ENCODE data around the gene CCDC83.

The CCDC83 gene

GRCh38 chr11:85810871-85811611 lies 44.1 kb upstream of the CCDC83 start, which contains the start of gene SYTL2 (continued):
- peak; percentile 51 for TF ChIP-seq ZNF600 (tag by site-specific recombination; IDR thresholded peaks at IDR 0.05)

GRCh38 chr11:85811624-85812023 lies 43.6 kb upstream of the CCDC83 start:
- TF ChIP-seq ZBTB44 (tag by site-specific recombination; IDR thresholded peaks at IDR 0.05) (no peak), ZNF600 (tag by site-specific recombination; IDR thresholded peaks at IDR 0.05) (0 out of 2 replicates have a peak, but pooled peaks have one; percentile 3)
- ChIA-PET POLR2A (no interaction called here), CTCF (interaction anchor here (2.7 kb wide), 1 partner anchor 16 kb away, joined by 12 read pairs; no protein-coding TSS in a partner anchor)
- Histone ChIP-seq H3K27ac (ENCODE audit: extremely low read depth, low read depth, low read length) (no peak overlapping the region), H3K36me3 (ENCODE audit: control insufficient read depth in 2 of 2, insufficient read depth in 1 of 2, low read length in 2 of 2) (no peaks in the 10 kb centered on the region), H3K9me3 (ENCODE audit: control insufficient read depth, insufficient read depth, low read depth, low read length) (no peaks in the 10 kb centered on the region), H3K4me3 (ENCODE audit: low read depth, low read length) (peak overlapping the region; percentile 37; the same call in 1 of the 2 replicates), H3K4me1 (ENCODE audit: control insufficient read depth, insufficient read depth, low read length) (no peaks in the 10 kb centered on the region)

GRCh38 chr11:85813721-85814120 lies 41.5 kb upstream of the CCDC83 start:
- Histone ChIP-seq H3K36me3 (ENCODE audit: control insufficient read depth in 2 of 2, insufficient read depth in 1 of 2, low read length in 2 of 2) (no peaks in the 10 kb centered on the region), H3K4me1 (ENCODE audit: control insufficient read depth, insufficient read depth, low read length) (no peaks in the 10 kb centered on the region), H3K9me3 (ENCODE audit: control insufficient read depth, insufficient read depth, low read depth, low read length) (no peaks in the 10 kb centered on the region), H3K4me3 (ENCODE audit: low read depth, low read length) (no peak overlapping the region), H3K27ac (ENCODE audit: extremely low read depth, low read depth, low read length) (no peak overlapping the region)
- ChIA-PET CTCF (interaction anchor here (2.2 kb wide), 1 partner anchor 12 kb away, joined by 10 read pairs; no protein-coding TSS in a partner anchor), POLR2A (no interaction called here)
- TF ChIP-seq ZNF24 (tag by site-specific recombination; IDR thresholded peaks at IDR 0.05) (no peak), SP7 (tag by site-specific recombination; IDR thresholded peaks at IDR 0.05) (peak; percentile 51), ZNF121 (tag by site-specific recombination; IDR thresholded peaks at IDR 0.05) (no peak), KLF1 (tag by site-specific recombination; IDR thresholded peaks at IDR 0.05) (peak; percentile 34; the same call in 1 of the 2 replicates), OSR2 (tag by site-specific recombination; IDR thresholded peaks at IDR 0.05) (peak; percentile 65)

GRCh38 chr11:85815186-85815931 lies 39.8 kb upstream of the CCDC83 start:
- no peaks in the 10 kb centered on the region for H3K36me3 ChIP-seq (ENCODE audit: control insufficient read depth in 2 of 2, insufficient read depth in 1 of 2, low read length in 2 of 2)
- H3K4me1 ChIP-seq (ENCODE audit: control insufficient read depth, insufficient read depth, low read length), result no peaks in the 10 kb centered on the region
- no peak overlapping the region for H3K4me3 ChIP-seq (ENCODE audit: low read depth, low read length)
- ChIA-PET CTCF (interaction anchor here (1.3 to 2.2 kb wide), 2 partner anchors 10 to 122 kb away, joined by 4 to 10 read pairs; no protein-coding TSS in a partner anchor), POLR2A (no interaction called here)
- TF ChIP-seq HIC1 (tag by site-specific recombination; IDR thresholded peaks at IDR 0.05), result no peak
- TF ChIP-seq ZNF132 (tag by site-specific recombination; IDR thresholded peaks at IDR 0.05; ENCODE audit: borderline replicate concordance), result no peak
- peak; percentile 65 for TF ChIP-seq SP7 (tag by site-specific recombination; IDR thresholded peaks at IDR 0.05)
- TF ChIP-seq ZNF292 (tag by site-specific recombination; IDR thresholded peaks at IDR 0.05; ENCODE audit: borderline replicate concordance, low read depth), result no peak
- TF ChIP-seq ZNF792 (tag by site-specific recombination; IDR thresholded peaks at IDR 0.05), result no peak
- no peak overlapping the region for H3K27ac ChIP-seq (ENCODE audit: extremely low read depth, low read depth, low read length)
- H3K9me3 ChIP-seq (ENCODE audit: control insufficient read depth, insufficient read depth, low read depth, low read length), result no peaks in the 10 kb centered on the region

All from HEK293 (cell line).